IMR-90 (cell line): Measurements from ENCODE around the gene TCHP.
A peak's percentile ranks its signal among the peaks of the same experiment; 100 is the strongest.

Experiments used
- BHLHE40 ChIP-seq: fragments of 150-350 bp; IDR thresholded peaks from 2 replicates; pipeline ENCODE4 v1.6.1; 2016; ENCODE audit warnings: mild to moderate bottlenecking, low read depth, low read length
- CEBPB ChIP-seq: IDR thresholded peaks from 2 replicates; pipeline ENCODE4 v1.6.1; 2012; ENCODE audit warnings: low read depth, low read length, improper control_type of control experiment
- CHD1 ChIP-seq: IDR thresholded peaks from 2 replicates; pipeline ENCODE4 v1.6.1; 2012; ENCODE audit warnings: low read depth, low read length, improper control_type of control experiment
- CTCF ChIP-seq: conservative IDR thresholded peaks from 2 replicates; pipeline ENCODE4 v1.5.1; 2012; ENCODE audit warnings: mild to moderate bottlenecking, low read depth, low read length, improper control_type of control experiment
- ELK1 ChIP-seq: fragments of 150-350 bp; IDR thresholded peaks from 2 replicates; pipeline ENCODE4 v1.6.1; 2016; ENCODE audit warnings: low read depth, mild to moderate bottlenecking, low read length, moderate library complexity, borderline replicate concordance
- FOS ChIP-seq: fragments of 150-350 bp; IDR thresholded peaks from 2 replicates; pipeline ENCODE4 v1.6.1; 2016; ENCODE audit warnings: low read depth, low read length
- MAZ ChIP-seq: IDR thresholded peaks from 2 replicates; pipeline ENCODE4 v1.6.1; 2012; ENCODE audit warnings: low read depth, mild to moderate bottlenecking, low read length, improper control_type of control experiment, moderate library complexity, borderline replicate concordance
- MXI1 ChIP-seq: IDR thresholded peaks from 2 replicates; pipeline ENCODE4 v1.6.1; 2012; ENCODE audit warnings: low read depth, mild to moderate bottlenecking, low read length, moderate library complexity, borderline replicate concordance
- NFE2L2 ChIP-seq: fragments of 150-350 bp; IDR thresholded peaks from 2 replicates; pipeline ENCODE4 v1.6.1; 2016; ENCODE audit warnings: low read depth, mild to moderate bottlenecking, low read length
- POLR2A ChIP-seq: IDR thresholded peaks from 2 replicates; pipeline ENCODE4 v1.6.1; 2012; ENCODE audit warnings: mild to moderate bottlenecking, low read depth, low read length
- RAD21 ChIP-seq: IDR thresholded peaks from 2 replicates; pipeline ENCODE4 v1.6.1; 2012; ENCODE audit warnings: low read length, improper control_type of control experiment
- RCOR1 ChIP-seq: IDR thresholded peaks from 2 replicates; pipeline ENCODE4 v1.6.1; 2012; ENCODE audit warnings: mild to moderate bottlenecking, low read length, improper control_type of control experiment; ENCODE audit not compliant: insufficient replicate concordance
- RFX5 ChIP-seq: IDR thresholded peaks from 2 replicates; pipeline ENCODE4 v1.8.0; 2012; ENCODE audit warnings: low read depth, mild to moderate bottlenecking, low read length, moderate library complexity
- USF2 ChIP-seq: fragments of 150-350 bp; IDR thresholded peaks from 2 replicates; pipeline ENCODE4 v1.6.1; 2017; ENCODE audit warnings: mild to moderate bottlenecking, antibody characterized with exemption, low read length, low read depth

- 0 out of 2 replicates have a peak, but pooled peaks have one; percentile 8 for TF ChIP-seq CTCF
- peak; percentile 61; the same call in 1 of the 2 replicates for TF ChIP-seq USF2
- no peak for TF ChIP-seq RAD21
- TF ChIP-seq POLR2A = no peak
- no peak for TF ChIP-seq CEBPB
- no peak for TF ChIP-seq RFX5
- peak; percentile 76 for TF ChIP-seq FOS
- no peak for TF ChIP-seq MAZ
- TF ChIP-seq BHLHE40 = no peak
- no peak for TF ChIP-seq NFE2L2
- no peak for TF ChIP-seq ELK1
- TF ChIP-seq RCOR1 = peak; percentile 81
- TF ChIP-seq MXI1 = no peak
- TF ChIP-seq CHD1 = no peak
Measured at GRCh38 chr12:109951751-109952150, 51.7 kb downstream of the TCHP start.
